ENCODE results near the gene ZNF185. TPM values are rescaled to one million over a fixed set of nuclear protein-coding genes. Genes with fewer than 3 reads are reported as not detected.

ZNF185 gene
- total RNA-seq, 1 donor from 2014 or later: 0.59 TPM

GRCh38 chrX:152915541-152916241, 17.8 kb downstream of the ZNF185 start:
- intact Hi-C loops (cut with micrococcal nuclease): no loop called here

DNA sequence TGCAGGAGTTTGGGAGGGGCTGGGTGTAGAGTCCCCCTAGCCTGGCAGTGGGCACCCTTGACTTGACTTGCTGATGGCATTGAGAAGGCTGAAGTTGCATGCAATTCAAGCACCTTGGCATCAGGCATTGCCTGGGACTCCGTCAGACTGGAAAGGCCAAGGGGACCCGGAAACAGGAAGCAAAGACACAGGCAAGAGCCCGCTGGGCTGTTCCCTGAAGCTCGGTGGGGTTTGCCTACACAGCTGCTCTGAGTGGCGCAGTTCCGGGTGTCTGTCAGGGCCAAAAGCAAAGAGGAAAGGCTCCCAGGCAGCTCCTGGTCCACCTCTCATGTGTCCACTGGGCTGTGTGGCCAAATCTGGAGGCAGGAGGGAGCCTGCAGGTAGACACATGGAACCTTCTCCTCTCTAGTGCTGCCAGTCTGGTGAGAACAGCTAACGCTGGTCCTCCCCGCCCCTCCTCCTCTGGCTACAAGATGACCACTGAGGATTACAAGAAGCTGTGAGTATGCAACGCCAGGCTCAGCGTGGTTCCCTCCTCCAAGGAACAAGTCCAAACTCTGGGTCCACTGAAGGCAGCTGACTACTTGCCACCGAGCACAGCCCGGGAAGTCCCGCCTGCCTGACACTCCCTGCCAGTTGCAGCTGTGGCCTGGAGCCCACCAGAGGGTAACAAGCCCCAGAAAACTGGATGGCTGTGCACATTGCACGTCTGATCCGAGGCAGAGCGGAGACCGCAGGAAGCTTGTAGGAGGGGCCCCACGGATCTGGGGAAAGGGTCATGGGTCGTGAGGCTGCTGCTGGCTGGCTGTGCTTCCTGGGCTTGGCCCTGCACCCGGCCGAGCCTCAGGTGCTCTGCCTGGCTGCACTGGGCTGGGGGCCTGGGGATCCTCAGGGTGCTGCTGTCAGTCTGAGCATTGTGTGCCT, 20.1 kb downstream of the ZNF185 start:
- intact Hi-C loops (cut with micrococcal nuclease): no loop called here

- intact Hi-C loops (cut with micrococcal nuclease): no loop called here
These were observed 20.8 kb downstream of the ZNF185 start for GRCh38 chrX:152918707-152919106.

- intact Hi-C loops (cut with micrococcal nuclease): no loop called here
These were observed 25.7 kb downstream of the ZNF185 start for GRCh38 chrX:152923599-152923998.

- intact Hi-C loops (cut with micrococcal nuclease): no loop called here
These were observed 28.0 kb downstream of the ZNF185 start for GRCh38 chrX:152925835-152926234.

- intact Hi-C loops (cut with micrococcal nuclease): no loop called here
These were observed 28.4 kb downstream of the ZNF185 start for GRCh38 chrX:152926279-152926678.

- intact Hi-C loops (cut with micrococcal nuclease): no loop called here
These were observed 29.1 kb downstream of the ZNF185 start for GRCh38 chrX:152926923-152927322.

GRCh38 chrX:152927858-152928760, 30.2 kb downstream of the ZNF185 start:
- intact Hi-C loops (cut with micrococcal nuclease): no loop called here

GRCh38 chrX:152928761-152929400, 31.0 kb downstream of the ZNF185 start:
- intact Hi-C loops (cut with micrococcal nuclease): no loop called here

DNA sequence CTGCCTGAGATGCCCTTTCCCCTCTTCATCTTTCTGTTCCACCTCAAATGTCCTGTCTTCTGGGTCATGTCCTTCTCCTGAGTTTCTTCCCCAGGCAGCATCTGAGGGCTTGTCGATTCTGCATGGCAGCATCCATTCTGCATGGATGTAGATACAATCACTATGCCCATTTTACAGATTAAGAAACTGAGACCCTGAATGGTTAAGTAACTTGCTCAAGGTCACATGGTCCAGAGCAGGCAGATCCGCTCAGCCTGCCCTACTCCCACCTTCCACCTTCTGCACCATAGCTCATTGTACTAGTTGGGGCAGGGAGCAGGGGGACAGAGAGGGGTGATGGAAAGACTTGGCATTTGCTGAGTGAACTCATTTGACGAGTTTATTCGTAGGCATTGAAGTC, 32.0 kb downstream of the ZNF185 start:
- intact Hi-C loops (cut with micrococcal nuclease): no loop called here

DNA sequence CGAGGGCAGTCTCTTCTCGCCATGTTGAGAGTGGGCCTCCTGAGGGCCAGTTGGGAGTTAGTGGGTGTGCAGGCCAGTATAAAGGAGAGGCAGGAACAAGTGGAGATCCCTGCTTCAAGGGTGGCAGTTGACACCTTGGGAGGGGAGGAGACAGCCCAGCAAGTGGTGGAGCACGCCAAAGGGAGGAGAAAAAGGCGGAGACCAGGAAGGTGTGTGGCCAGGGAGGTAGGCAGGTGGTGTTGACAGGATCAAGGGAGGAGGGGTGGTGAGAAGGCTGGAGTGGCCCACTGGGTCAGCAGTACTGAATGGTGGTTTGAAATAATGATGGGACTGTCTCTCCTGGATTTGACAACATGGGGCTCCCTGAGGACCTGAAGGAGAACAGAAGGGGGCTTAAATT, 32.6 kb downstream of the ZNF185 start:
- intact Hi-C loops (cut with micrococcal nuclease): no loop called here

DNA sequence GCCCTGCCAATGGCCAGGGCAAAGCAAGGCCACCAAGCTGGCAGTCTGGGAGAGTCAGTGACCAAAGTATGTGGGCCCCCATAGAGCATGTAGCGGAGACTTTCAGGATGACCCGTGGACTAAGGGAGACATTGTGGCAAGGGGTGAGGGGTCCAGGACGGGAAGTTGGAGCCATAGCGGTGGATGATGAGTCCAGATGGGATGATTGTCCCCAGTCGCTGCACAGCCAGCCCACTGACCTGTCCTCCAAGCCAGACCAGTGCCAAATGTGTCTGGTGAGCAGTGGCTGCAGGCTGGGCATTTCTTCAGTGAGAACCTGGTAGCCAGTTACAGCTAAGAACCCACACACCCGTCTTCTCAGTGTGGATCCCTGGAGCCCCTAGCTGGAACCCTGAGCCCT, 34.3 kb downstream of the ZNF185 start:
- intact Hi-C loops (cut with micrococcal nuclease): no loop called here

GRCh38 chrX:152932598-152933175, 34.8 kb downstream of the ZNF185 start:
- intact Hi-C loops (cut with micrococcal nuclease): no loop called here

GRCh38 chrX:152936306-152936705, 38.4 kb downstream of the ZNF185 start:
- intact Hi-C loops (cut with micrococcal nuclease): no loop called here

DNA sequence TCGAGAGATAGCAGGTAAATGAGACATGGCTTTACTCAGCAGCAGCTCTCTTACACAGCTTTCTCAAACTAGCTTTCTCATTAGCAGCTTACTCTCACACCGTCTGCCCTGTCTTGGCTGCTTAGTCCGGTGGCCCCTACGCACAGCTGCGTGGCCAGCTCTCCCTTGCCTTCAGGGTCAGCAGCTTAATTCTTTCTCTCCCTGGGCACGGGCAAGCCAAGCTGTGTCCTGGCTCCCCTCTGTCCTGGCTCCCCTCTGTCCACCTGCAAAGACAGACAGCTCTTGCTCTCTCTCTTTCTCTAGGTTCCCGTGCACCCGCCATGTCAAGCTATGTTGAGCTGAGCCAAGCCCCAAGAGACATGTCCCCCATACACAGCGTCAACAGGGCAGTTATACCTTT, 39.4 kb downstream of the ZNF185 start:
- intact Hi-C loops (cut with micrococcal nuclease): no loop called here

GRCh38 chrX:152941328-152942076, 43.6 kb downstream of the ZNF185 start:
- intact Hi-C loops (cut with micrococcal nuclease): loop anchor here (1.0 to 5.0 kb wide), 4 partner anchors 17 to 728 kb away; partner anchors contain the start of gene HAUS7

DNA sequence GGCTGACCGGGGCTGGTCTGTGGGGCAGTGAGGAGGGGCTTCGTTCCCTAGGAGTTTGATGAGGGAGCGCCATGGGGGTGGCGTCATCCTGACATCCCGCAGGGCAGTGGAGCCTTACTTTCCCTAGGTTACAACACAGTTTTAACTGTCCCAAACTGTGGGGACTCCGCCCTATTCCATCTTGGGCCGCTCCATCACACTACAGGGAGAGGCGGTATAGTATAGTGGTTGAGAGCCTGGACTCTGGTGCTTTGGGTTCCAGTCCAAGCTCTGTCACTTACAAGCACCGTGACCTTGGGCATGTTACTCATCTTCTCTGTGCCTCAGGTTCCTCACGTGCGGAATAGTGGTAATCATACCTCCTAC, 44.2 kb downstream of the ZNF185 start:
- intact Hi-C loops (cut with micrococcal nuclease): loop anchor here (5.0 kb wide), 1 partner anchor 530 kb away; the partner anchor contains the start of gene HAUS7

DNA sequence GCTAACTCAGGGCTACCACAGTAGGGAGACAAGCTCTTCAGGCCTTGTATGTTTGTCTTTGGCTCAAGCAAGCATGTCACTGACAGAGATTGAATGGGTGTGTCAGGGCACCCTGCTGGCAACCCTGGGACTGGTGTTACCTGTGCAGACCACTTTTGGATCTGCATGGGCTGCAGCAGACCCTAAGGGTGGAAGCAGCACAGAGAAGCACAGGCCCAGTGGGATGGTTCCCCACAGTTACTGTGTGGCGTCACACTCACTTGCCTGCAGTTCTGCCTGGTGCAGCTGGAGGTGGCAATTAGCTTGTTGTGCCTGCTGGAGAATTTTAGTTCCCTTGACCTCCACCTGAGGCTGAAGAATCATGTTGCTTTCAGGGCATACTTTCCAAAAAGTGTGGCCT, 46.0 kb downstream of the ZNF185 start:
- intact Hi-C loops (cut with micrococcal nuclease): loop anchor here (5.0 kb wide), 1 partner anchor 528 kb away; the partner anchor contains the start of gene HAUS7

Measured in T-helper 2 cell treated with Interferon-gamma antibody and Interleukin-4, amounts not matched to agents 100 ng/mL and 5 ng/mL, for 36 hours (primary cell).